ENCODE data around the gene MSRB3. TPM values are rescaled to one million over a fixed set of nuclear protein-coding genes. Genes with fewer than 3 reads are reported as not detected.

Gene MSRB3
- total RNA-seq, 1 donor from 2014 or later = 8.3 TPM

DNA sequence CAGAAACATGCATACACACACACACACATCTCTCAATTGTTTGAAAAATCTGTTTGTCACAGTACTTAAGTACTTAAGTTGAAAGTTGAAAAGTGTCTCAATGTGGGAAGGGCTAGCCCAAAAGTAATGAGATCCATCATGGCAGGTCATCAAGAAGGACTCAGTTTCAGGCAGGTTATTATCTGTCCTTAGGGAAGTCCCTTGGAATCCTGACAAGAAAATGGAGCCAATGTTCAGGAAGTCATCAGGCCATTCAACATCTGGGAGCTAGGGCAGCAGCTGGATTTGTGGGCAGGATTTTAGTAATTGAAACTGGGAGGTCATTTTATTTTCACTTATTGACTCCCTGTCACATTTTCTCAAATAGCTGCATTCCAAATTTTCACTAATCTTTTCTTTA, 56.0 kb downstream of the MSRB3 start:
- H3K4me1 Mint-ChIP-seq = peaks cover 32% of the 10 kb centered on the region
- no peak overlapping the region for H3K27ac Mint-ChIP-seq (ENCODE audit: unreplicated experiment)
- no peak for TF ChIP-seq CTCF (conservative IDR thresholded peaks at IDR 0.05)

DNA sequence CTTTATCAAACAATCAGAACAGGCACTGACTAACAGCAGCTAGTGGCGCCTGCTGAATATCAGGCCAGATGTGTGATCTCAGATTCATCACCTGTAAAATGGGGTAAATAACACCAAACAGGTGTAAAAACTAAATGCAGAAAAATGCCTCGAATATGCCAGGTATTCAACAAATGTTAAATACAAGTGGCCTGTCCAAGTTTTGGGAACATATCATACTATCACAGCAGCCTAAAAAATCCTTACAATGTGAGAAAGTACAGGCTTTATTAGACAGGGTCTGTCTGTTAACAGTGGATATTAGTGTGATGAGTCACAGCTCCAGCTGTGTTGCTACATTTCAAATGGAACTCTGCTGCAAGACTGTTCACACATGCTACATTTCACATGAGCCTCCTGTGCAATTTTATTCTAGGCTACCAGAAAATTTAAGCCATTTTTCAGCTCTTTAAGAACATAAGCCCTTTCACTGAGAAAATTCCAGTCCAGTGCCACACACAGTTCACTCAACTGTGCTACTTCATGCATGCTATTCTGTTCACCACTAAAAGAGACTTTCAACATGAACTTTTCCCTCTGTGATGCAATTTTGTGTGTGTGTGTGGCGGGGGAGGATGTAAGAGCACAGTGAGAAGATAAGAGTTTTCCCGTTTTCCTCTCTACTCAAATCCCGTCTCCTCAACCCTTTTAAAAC, 56.7 kb downstream of the MSRB3 start:
- Mint-ChIP-seq H3K9me3 (no peaks in the 10 kb centered on the region), H3K4me3 (no peak overlapping the region), H3K27ac (ENCODE audit: unreplicated experiment) (no peak overlapping the region), H3K4me1 (peaks cover 32% of the 10 kb centered on the region), H3K36me3 (ENCODE audit: low read depth) (no peaks in the 10 kb centered on the region), H3K27me3 (ENCODE audit: low read depth) (no peaks in the 10 kb centered on the region)
- DNase-seq (ENCODE audit: low read depth, low spot score) = no peak
- TF ChIP-seq CTCF (conservative IDR thresholded peaks at IDR 0.05) = no peak

More for the DNA sequence above, 56.0 kb downstream of the MSRB3 start:
- Mint-ChIP-seq H3K9me3 (no peaks in the 10 kb centered on the region), H3K27me3 (ENCODE audit: low read depth) (no peaks in the 10 kb centered on the region), H3K4me3 (no peak overlapping the region), H3K36me3 (ENCODE audit: low read depth) (no peaks in the 10 kb centered on the region)
- DNase-seq (ENCODE audit: low read depth, low spot score) = no peak

- Mint-ChIP-seq H3K27me3 (ENCODE audit: low read depth) (no peaks in the 10 kb centered on the region), H3K9me3 (no peaks in the 10 kb centered on the region), H3K4me1 (peaks cover 32% of the 10 kb centered on the region), H3K4me3 (no peak overlapping the region), H3K27ac (ENCODE audit: unreplicated experiment) (no peak overlapping the region), H3K36me3 (ENCODE audit: low read depth) (no peaks in the 10 kb centered on the region)
- no peak for TF ChIP-seq CTCF (conservative IDR thresholded peaks at IDR 0.05)
- DNase-seq (ENCODE audit: low read depth, low spot score) = no peak
These were observed 57.5 kb downstream of the MSRB3 start for GRCh38 chr12:65335981-65336380.

GRCh38 chr12:65339161-65339560, 60.7 kb downstream of the MSRB3 start:
- H3K36me3 Mint-ChIP-seq (ENCODE audit: low read depth) = no peaks in the 10 kb centered on the region
- H3K27me3 Mint-ChIP-seq (ENCODE audit: low read depth) = no peaks in the 10 kb centered on the region
- TF ChIP-seq CTCF (conservative IDR thresholded peaks at IDR 0.05) = no peak
- DNase-seq (ENCODE audit: low read depth, low spot score) = no peak
- no peak overlapping the region for H3K4me3 Mint-ChIP-seq
- no peak overlapping the region for H3K27ac Mint-ChIP-seq (ENCODE audit: unreplicated experiment)
- H3K4me1 Mint-ChIP-seq = peaks cover 25% of the 10 kb centered on the region
- no peaks in the 10 kb centered on the region for H3K9me3 Mint-ChIP-seq

GRCh38 chr12:65343230-65343629, 64.7 kb downstream of the MSRB3 start:
- Mint-ChIP-seq H3K27ac (ENCODE audit: unreplicated experiment) (no peak overlapping the region), H3K4me1 (peaks cover 6% of the 10 kb centered on the region), H3K9me3 (no peaks in the 10 kb centered on the region), H3K4me3 (no peak overlapping the region), H3K36me3 (ENCODE audit: low read depth) (peaks cover 2% of the 10 kb centered on the region), H3K27me3 (ENCODE audit: low read depth) (no peaks in the 10 kb centered on the region)
- no peak for TF ChIP-seq CTCF (conservative IDR thresholded peaks at IDR 0.05)
- no peak for DNase-seq (ENCODE audit: low read depth, low spot score)

All from neural crest cell (in vitro differentiated cells).